Neural cell (in vitro differentiated cells): Measurements from ENCODE around the gene CAVIN3.

Experiments
- RAD21 ChIP-seq: fragments of 450-650 bp; conservative IDR thresholded peaks from 2 replicates; pipeline ENCODE4 v1.6.1; 2014; ENCODE audit warnings: antibody characterized with exemption, mild to moderate bottlenecking, moderate library complexity
- SMC3 ChIP-seq: fragments of 450-650 bp; conservative IDR thresholded peaks from 2 replicates; pipeline ENCODE4 v1.6.1; 2014; ENCODE audit warnings: antibody characterized with exemption, mild to moderate bottlenecking, moderate library complexity; ENCODE audit not compliant: poor library complexity
- TF ChIP-seq, protein P1 (sequence below): fragments of 450-650 bp; IDR thresholded peaks from 2 replicates; pipeline ENCODE4 v1.5.1; 2014; ENCODE audit warnings: antibody characterized with exemption, mild to moderate bottlenecking, moderate library complexity; ENCODE audit not compliant: poor library complexity, severe bottlenecking

DNA sequence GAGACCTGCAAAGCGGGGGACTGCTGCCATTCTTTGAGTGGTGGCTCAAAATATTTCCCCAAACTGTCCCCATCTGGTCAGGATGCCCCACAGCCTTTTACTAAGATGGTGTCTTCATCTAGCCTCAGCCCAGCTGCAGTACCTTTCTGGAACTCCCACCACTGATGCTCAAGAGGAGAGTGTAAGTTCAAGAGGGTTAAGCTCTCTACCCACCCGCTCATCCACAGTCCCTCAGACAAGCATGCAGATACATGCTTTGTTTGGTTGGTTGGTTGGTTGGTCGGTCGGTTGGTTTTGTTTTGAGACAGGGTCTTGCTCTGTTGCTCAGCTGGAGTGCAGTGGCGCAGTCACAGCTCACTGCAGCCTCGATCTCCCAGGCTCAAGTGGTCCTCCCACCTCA lies 14.5 kb upstream of the CAVIN3 start:
- TF ChIP-seq, protein P1, sequence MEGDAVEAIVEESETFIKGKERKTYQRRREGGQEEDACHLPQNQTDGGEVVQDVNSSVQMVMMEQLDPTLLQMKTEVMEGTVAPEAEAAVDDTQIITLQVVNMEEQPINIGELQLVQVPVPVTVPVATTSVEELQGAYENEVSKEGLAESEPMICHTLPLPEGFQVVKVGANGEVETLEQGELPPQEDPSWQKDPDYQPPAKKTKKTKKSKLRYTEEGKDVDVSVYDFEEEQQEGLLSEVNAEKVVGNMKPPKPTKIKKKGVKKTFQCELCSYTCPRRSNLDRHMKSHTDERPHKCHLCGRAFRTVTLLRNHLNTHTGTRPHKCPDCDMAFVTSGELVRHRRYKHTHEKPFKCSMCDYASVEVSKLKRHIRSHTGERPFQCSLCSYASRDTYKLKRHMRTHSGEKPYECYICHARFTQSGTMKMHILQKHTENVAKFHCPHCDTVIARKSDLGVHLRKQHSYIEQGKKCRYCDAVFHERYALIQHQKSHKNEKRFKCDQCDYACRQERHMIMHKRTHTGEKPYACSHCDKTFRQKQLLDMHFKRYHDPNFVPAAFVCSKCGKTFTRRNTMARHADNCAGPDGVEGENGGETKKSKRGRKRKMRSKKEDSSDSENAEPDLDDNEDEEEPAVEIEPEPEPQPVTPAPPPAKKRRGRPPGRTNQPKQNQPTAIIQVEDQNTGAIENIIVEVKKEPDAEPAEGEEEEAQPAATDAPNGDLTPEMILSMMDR, result no peak
- TF ChIP-seq SMC3 (no peak), RAD21 (no peak)
